SK-N-SH (cell line): Measurements from ENCODE around the gene BAHCC1. TPM values are rescaled to one million over a fixed set of nuclear protein-coding genes. Genes with fewer than 3 reads are reported as not detected.

Experiments used
- CHD2 ChIP-seq: fragments of 150-350 bp; IDR thresholded peaks from 2 replicates; pipeline ENCODE4 v1.6.1; 2018; ENCODE audit warnings: low read length; ENCODE audit not compliant: partially characterized antibody
- FOSL2 ChIP-seq: IDR thresholded peaks from 2 replicates; pipeline ENCODE4 v1.4.0; 2012; ENCODE audit warnings: low read depth, mild to moderate bottlenecking, moderate library complexity, borderline replicate concordance
- FOXM1 ChIP-seq: IDR thresholded peaks from 2 replicates; pipeline ENCODE4 v1.4.0; 2012; ENCODE audit warnings: low read depth, mild to moderate bottlenecking
- GABPA ChIP-seq: IDR thresholded peaks from 2 replicates; pipeline ENCODE4 v1.4.0; 2012; ENCODE audit warnings: low read depth, mild to moderate bottlenecking
- JUND ChIP-seq: IDR thresholded peaks from 2 replicates; pipeline ENCODE4 v1.4.0; 2012
- MXI1 ChIP-seq: IDR thresholded peaks from 2 replicates; pipeline ENCODE4 v1.6.1; 2012; ENCODE audit warnings: mild to moderate bottlenecking, low read depth, low read length, improper control_type of control experiment
- NFIC ChIP-seq: IDR thresholded peaks from 2 replicates; pipeline ENCODE4 v1.4.0; 2012; ENCODE audit warnings: borderline replicate concordance
- NRF1 ChIP-seq: IDR thresholded peaks from 2 replicates; pipeline ENCODE4 v1.6.1; 2012; ENCODE audit warnings: low read depth, mild to moderate bottlenecking, low read length
- RCOR1 ChIP-seq: fragments of 150-350 bp; IDR thresholded peaks from 2 replicates; pipeline ENCODE4 v1.6.1; 2017; ENCODE audit warnings: antibody characterized with exemption, low read length
- RXRA ChIP-seq: IDR thresholded peaks from 2 replicates; pipeline ENCODE4 v1.4.0; 2012; ENCODE audit warnings: low read depth, mild to moderate bottlenecking, borderline replicate concordance
- SMC3 ChIP-seq: IDR thresholded peaks from 2 replicates; pipeline ENCODE4 v1.6.1; 2012; ENCODE audit warnings: low read depth, low read length, improper control_type of control experiment
- TEAD4 ChIP-seq: IDR thresholded peaks from 2 replicates; pipeline ENCODE4 v1.4.0; 2012; ENCODE audit warnings: mild to moderate bottlenecking, borderline replicate concordance; ENCODE audit not compliant: insufficient read depth
- YY1 ChIP-seq: IDR thresholded peaks from 2 replicates; pipeline ENCODE4 v1.4.0; 2012; ENCODE audit warnings: low read depth, mild to moderate bottlenecking
- polyA plus RNA-seq, 3 experiments: library from polyadenylated mRNA; depleted of rRNA; stranded (reverse); fragments of >200 nt; gene quantifications; 2 replicates each; pipeline ENCODE4 v1.2.3, GENCODE V29; 2012
- TF ChIP-seq, protein P1 (sequence below): fragments of 200-600 bp; sonication (generic); IDR thresholded peaks from 2 replicates; pipeline ENCODE4 v1.6.1; 2017; ENCODE audit warnings: antibody characterized with exemption, mild to moderate bottlenecking, moderate library complexity
- TF ChIP-seq, protein P2 (sequence below): fragments of 150-350 bp; IDR thresholded peaks from 2 replicates; pipeline ENCODE4 v1.6.1; 2017; ENCODE audit warnings: antibody characterized with exemption, low read length, low read depth, borderline replicate concordance
- TF ChIP-seq, protein P3 (sequence below): IDR thresholded peaks from 2 replicates; pipeline ENCODE4 v1.4.0; 2012; ENCODE audit warnings: low read depth, borderline replicate concordance
- TF ChIP-seq, protein P4 (sequence below): IDR thresholded peaks from 2 replicates; pipeline ENCODE4 v1.6.1; 2012; ENCODE audit warnings: mild to moderate bottlenecking, low read depth, low read length, moderate library complexity
- TF ChIP-seq, protein P5 (sequence below): IDR thresholded peaks from 2 replicates; pipeline ENCODE4 v1.4.0; 2012; ENCODE audit warnings: low read depth

BAHCC1 gene
- polyA plus RNA-seq, 1 of the 3 experiments (the other 2 are of a cell fraction): 6.4 TPM

DNA sequence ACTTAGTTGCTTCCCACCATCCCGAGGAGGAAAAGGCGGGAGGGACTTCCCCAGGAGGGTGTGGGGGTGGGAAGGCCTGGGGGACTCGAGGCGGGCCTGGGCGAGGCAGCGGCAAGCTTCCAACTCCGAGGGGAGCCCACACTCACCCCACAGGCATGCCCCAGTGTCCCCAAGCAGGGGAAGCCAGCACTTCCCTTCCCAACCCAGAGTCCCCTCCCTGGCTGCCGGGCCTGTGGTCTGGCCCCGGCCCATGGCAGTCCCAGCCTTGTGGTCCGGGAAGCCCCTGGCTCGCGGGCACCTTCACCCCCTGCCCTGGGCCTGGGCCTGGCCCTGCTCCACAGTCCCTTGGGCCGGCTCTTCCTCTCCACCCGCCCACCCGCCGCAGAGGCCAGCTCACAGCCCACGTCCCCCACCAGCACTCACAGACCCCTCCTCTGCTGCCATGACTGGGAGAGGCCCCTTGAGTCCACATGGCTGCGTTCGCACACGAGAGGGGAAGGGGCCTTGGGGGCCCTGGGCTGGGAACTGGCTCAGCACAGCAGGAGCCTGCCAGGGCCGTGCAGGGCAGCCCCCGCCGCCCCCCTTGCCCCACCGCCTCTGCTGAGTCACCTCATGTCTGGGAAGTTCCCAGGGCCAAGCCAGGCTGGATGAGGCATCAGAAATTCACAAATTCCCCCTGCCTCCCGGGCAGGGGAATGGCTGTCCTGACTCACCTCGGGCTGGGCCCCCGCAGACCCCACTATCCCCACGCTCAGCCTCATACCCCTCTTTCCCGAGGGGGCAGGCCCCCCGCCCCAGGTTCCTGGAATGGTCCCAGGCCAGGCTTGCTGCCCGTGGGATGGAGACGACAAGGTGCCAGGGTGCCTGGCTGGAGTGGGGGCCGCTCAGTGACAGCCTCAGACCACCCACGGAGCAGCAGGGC, 27.8 kb downstream of the BAHCC1 start (continued):
- TF ChIP-seq, protein P1, sequence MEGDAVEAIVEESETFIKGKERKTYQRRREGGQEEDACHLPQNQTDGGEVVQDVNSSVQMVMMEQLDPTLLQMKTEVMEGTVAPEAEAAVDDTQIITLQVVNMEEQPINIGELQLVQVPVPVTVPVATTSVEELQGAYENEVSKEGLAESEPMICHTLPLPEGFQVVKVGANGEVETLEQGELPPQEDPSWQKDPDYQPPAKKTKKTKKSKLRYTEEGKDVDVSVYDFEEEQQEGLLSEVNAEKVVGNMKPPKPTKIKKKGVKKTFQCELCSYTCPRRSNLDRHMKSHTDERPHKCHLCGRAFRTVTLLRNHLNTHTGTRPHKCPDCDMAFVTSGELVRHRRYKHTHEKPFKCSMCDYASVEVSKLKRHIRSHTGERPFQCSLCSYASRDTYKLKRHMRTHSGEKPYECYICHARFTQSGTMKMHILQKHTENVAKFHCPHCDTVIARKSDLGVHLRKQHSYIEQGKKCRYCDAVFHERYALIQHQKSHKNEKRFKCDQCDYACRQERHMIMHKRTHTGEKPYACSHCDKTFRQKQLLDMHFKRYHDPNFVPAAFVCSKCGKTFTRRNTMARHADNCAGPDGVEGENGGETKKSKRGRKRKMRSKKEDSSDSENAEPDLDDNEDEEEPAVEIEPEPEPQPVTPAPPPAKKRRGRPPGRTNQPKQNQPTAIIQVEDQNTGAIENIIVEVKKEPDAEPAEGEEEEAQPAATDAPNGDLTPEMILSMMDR: no peak
- TF ChIP-seq, protein P2, sequence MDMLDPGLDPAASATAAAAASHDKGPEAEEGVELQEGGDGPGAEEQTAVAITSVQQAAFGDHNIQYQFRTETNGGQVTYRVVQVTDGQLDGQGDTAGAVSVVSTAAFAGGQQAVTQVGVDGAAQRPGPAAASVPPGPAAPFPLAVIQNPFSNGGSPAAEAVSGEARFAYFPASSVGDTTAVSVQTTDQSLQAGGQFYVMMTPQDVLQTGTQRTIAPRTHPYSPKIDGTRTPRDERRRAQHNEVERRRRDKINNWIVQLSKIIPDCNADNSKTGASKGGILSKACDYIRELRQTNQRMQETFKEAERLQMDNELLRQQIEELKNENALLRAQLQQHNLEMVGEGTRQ: no peak
- TF ChIP-seq MXI1 (no peak), GABPA (no peak; the same call in 1 of the 2 replicates), YY1 (no peak), FOXM1 (no peak; the same call in 1 of the 2 replicates), FOSL2 (peak; percentile 95; the same call in 1 of the 2 replicates), NRF1 (no peak), CHD2 (no peak), JUND (no peak; the same call in 1 of the 2 replicates), SMC3 (0 out of 2 replicates have a peak, but pooled peaks have one; percentile 1), NFIC (peak; percentile 92), RXRA (no peak; the same call in 1 of the 2 replicates), TEAD4 (peak; percentile 77), RCOR1 (no peak)
- TF ChIP-seq, protein P3, sequence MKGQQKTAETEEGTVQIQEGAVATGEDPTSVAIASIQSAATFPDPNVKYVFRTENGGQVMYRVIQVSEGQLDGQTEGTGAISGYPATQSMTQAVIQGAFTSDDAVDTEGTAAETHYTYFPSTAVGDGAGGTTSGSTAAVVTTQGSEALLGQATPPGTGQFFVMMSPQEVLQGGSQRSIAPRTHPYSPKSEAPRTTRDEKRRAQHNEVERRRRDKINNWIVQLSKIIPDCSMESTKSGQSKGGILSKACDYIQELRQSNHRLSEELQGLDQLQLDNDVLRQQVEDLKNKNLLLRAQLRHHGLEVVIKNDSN: no peak
- TF ChIP-seq, protein P4, sequence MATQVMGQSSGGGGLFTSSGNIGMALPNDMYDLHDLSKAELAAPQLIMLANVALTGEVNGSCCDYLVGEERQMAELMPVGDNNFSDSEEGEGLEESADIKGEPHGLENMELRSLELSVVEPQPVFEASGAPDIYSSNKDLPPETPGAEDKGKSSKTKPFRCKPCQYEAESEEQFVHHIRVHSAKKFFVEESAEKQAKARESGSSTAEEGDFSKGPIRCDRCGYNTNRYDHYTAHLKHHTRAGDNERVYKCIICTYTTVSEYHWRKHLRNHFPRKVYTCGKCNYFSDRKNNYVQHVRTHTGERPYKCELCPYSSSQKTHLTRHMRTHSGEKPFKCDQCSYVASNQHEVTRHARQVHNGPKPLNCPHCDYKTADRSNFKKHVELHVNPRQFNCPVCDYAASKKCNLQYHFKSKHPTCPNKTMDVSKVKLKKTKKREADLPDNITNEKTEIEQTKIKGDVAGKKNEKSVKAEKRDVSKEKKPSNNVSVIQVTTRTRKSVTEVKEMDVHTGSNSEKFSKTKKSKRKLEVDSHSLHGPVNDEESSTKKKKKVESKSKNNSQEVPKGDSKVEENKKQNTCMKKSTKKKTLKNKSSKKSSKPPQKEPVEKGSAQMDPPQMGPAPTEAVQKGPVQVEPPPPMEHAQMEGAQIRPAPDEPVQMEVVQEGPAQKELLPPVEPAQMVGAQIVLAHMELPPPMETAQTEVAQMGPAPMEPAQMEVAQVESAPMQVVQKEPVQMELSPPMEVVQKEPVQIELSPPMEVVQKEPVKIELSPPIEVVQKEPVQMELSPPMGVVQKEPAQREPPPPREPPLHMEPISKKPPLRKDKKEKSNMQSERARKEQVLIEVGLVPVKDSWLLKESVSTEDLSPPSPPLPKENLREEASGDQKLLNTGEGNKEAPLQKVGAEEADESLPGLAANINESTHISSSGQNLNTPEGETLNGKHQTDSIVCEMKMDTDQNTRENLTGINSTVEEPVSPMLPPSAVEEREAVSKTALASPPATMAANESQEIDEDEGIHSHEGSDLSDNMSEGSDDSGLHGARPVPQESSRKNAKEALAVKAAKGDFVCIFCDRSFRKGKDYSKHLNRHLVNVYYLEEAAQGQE: peak; percentile 60
- TF ChIP-seq, protein P5, sequence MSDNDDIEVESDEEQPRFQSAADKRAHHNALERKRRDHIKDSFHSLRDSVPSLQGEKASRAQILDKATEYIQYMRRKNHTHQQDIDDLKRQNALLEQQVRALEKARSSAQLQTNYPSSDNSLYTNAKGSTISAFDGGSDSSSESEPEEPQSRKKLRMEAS: peak; percentile 84
- TF ChIP-seq, all 33 proteins: peak for 12
